ENCODE measurements around the gene MOK.

Gene MOK

DNA sequence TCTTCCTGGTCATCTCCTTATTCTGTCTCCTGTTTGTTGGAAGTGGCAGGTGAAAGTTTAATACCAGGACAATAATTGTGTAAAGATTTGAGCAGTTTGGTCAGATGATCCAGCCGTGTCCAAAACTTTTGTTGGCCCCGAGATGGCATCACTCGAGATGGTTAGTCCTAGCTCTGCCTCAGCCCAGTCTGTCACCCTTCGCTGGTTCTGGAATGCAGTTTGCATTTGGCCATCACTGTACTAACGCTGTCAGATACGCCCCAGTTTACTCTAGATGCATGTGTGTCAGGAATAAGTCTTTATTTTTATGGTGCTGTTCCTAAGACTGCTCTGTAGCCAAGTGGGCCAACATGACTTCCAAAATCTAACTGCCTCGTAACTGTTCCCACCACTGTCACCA is 79.6 kb downstream of the MOK start:
- H3K4me3 ChIP-seq (ENCODE audit: low read depth, low read length) = no peak overlapping the region
- TF ChIP-seq, protein P1, sequence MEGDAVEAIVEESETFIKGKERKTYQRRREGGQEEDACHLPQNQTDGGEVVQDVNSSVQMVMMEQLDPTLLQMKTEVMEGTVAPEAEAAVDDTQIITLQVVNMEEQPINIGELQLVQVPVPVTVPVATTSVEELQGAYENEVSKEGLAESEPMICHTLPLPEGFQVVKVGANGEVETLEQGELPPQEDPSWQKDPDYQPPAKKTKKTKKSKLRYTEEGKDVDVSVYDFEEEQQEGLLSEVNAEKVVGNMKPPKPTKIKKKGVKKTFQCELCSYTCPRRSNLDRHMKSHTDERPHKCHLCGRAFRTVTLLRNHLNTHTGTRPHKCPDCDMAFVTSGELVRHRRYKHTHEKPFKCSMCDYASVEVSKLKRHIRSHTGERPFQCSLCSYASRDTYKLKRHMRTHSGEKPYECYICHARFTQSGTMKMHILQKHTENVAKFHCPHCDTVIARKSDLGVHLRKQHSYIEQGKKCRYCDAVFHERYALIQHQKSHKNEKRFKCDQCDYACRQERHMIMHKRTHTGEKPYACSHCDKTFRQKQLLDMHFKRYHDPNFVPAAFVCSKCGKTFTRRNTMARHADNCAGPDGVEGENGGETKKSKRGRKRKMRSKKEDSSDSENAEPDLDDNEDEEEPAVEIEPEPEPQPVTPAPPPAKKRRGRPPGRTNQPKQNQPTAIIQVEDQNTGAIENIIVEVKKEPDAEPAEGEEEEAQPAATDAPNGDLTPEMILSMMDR (IDR thresholded peaks at IDR 0.05; ENCODE audit: control insufficient read depth, extremely low read depth, insufficient read depth) = no peak
- no peak for DNase-seq (ENCODE audit: low read depth)

DNA sequence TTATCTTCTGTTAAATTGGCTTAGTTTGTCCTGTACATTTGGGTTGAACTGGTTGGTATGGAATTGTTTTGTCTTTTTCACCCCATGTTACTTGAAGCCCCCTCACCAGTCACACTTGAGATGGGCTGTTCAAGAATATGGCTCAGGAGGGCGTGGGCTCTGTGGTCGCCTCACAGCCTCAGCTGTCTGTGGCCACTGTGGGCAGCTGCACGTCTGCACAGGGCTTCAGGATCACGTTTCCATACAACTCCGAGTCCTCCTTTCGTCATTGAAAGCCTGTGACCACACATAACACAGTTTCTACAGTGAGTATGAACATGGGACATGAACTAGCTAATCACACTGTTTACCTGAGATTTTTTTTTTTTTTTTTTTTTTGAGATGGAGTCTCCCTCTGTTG is 81.3 kb downstream of the MOK start:
- H3K4me3 ChIP-seq (ENCODE audit: low read depth, low read length) = no peak overlapping the region
- no peak for DNase-seq (ENCODE audit: low read depth)
- TF ChIP-seq, protein P1 (IDR thresholded peaks at IDR 0.05; ENCODE audit: control insufficient read depth, extremely low read depth, insufficient read depth) = no peak

DNA sequence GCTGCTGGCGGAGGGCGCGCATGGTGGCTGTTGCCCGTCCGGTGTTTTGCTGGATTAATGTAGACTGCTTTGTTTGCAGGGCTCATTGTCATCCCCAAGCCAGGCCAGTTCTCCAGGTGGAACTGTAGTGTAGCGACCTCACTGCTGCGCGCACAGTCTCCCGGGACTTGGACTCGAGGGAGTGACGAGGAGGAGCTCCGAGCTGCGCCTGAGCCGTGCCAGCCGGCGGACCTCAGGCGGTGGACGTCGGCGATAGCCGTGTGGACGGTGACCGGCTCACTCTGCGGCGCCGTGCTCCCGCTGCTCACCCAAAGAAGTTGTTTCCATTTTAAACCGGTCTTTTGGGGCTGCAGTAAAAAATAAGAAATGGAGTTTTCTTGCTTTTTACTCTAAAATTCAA is 82.2 kb downstream of the MOK start:
- H3K4me3 ChIP-seq (ENCODE audit: low read depth, low read length) = no peak overlapping the region
- TF ChIP-seq, protein P1 (IDR thresholded peaks at IDR 0.05; ENCODE audit: control insufficient read depth, extremely low read depth, insufficient read depth) = no peak
- DNase-seq (ENCODE audit: low read depth) = no peak

DNA sequence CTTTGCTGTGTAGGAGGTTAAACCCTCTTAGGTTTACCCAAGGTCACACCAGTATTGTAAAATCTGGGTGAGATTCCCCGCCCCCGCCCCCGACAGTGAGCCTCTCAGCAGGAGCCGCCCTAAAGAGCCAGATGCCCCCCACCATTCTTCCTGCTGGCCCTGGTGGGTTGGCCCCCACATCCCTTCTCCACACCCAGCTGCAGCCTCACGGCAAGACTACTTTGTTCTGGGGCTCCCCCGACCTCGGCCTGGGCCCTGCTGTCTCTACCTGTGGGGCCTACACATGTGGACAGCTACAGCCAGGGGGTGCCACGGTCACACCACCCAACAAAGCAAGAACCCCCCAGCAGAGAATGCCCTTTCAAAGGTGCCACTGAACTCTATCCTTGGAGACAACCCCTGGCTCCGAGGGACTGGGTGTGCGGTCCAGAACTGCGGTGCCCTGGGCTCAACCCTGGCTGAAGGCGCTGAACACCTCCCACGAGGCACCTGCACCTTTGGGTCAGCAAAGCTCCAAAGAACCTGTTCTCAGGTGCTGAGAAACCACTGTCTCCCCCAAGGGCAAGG is 82.9 kb downstream of the MOK start:
- DNase-seq (ENCODE audit: low read depth) = no peak
- H3K4me3 ChIP-seq (ENCODE audit: low read depth, low read length) = no peak overlapping the region
- TF ChIP-seq, protein P1 (IDR thresholded peaks at IDR 0.05; ENCODE audit: control insufficient read depth, extremely low read depth, insufficient read depth) = no peak

DNA sequence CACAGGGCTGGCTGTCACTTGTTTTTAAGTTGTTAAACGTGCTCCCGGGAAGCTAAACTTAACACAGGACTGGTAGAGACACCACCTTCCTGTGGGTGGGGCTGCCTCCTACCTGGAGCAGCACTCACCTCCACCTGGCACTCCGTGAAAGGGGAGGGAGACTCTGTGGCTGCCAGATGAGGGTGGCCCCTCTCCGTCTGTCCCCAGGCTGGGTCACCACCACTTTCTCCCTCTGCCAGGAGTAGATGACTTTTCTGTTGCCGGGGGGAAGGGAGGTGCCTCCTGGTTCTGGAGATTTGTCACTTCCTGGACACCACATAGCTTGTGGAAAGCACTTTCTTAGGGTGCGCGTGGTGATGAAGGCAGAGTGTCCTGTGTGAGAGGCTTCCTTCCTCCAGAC is 83.9 kb downstream of the MOK start:
- no peak for DNase-seq (ENCODE audit: low read depth)
- TF ChIP-seq, protein P1 (IDR thresholded peaks at IDR 0.05; ENCODE audit: control insufficient read depth, extremely low read depth, insufficient read depth) = no peak
- no peak overlapping the region for H3K4me3 ChIP-seq (ENCODE audit: low read depth, low read length)

DNA sequence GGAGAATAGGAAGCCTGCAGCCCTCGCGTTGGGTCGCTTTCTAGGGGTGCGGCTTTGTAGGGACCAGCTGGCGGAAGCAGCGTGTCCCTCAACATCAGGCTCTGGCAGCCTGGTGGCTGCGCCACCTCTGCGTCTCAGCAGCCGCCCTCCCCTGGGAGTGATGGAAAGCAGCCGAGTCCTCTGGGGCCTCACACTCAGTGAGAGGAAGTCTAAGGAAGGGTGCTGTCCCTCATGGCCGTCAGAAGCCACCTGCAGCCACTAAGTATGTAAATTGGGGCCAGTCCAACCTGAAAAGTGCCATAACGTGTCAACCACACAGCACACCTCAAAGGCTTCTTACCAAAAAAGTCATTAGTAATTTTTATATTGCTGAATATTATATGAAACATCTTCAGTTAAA is 84.9 kb downstream of the MOK start:
- H3K4me3 ChIP-seq (ENCODE audit: low read depth, low read length) = no peak overlapping the region
- no peak for DNase-seq (ENCODE audit: low read depth)

DNA sequence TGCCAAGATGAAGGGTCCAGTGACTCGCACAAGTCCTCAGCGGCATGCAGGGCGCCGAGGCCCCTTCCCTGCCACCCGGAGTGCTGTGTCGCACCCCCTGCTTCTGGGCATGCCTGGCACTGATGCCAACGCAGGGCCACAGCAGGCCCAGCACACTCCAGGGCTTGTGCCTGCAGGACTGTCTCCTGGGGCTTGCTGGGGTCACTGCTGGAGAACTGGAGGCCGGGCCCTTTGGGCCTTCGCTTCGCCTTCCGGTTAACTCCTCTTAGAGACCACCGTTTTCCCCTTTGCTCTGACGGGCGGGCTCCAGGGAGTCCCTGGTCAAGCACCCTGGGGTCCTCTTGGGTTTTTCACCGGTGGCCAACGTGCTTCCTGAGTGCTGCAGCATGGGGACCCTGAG is 85.6 kb downstream of the MOK start:
- H3K4me3 ChIP-seq (ENCODE audit: low read depth, low read length) = no peak overlapping the region
- TF ChIP-seq, protein P1 (IDR thresholded peaks at IDR 0.05; ENCODE audit: control insufficient read depth, extremely low read depth, insufficient read depth) = no peak
- no peak for DNase-seq (ENCODE audit: low read depth)

More for the DNA sequence above, 84.9 kb downstream of the MOK start:
- TF ChIP-seq, protein P1 (IDR thresholded peaks at IDR 0.05; ENCODE audit: control insufficient read depth, extremely low read depth, insufficient read depth) = no peak
